HG03097 (cell line): Measurements from ENCODE around the gene AWAT2.
"Not testable (repeated sequence)": the region's sequence is repeated elsewhere in the genome, so short reads cannot be mapped to it uniquely, and the experiment has no call there.

Experiments
- ATAC-seq: cut with Tn5 transposase; IDR thresholded peaks from one replicate; pipeline ENCODE4 v1.9.1; 2021; ENCODE audit not compliant: unreplicated experiment, low FRiP score

AWAT2 gene

DNA sequence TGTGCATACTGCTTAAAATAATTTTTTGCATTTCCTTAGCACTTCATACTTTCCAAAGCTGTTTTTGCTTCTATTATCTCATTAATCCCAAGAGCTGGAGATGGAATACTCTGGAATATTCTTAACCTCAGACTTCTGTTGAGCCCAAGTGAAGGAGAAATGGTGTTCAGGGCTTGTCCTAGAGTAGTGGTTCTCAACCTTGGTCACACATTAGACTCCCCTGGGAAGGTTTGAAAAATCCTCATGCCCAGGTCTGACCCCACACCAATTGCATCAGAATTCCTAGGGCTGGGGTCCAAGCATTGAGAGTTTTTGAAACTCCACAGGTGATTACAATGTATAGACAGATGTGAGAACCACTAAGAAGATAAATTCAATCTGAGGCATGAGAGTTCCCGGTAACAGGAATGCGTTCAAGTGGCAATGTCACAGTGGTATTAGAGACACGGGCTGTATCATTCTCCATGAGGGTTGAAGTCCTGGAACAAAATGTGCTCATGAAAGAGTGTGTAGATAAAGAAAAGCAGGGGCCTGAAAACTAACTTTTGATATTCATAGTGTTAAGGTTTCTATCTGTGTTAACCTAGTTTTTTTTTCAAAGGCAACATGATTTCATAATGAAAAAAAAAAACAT lies 47.9 kb downstream of the AWAT2 start:
- ATAC-seq: no peak

DNA sequence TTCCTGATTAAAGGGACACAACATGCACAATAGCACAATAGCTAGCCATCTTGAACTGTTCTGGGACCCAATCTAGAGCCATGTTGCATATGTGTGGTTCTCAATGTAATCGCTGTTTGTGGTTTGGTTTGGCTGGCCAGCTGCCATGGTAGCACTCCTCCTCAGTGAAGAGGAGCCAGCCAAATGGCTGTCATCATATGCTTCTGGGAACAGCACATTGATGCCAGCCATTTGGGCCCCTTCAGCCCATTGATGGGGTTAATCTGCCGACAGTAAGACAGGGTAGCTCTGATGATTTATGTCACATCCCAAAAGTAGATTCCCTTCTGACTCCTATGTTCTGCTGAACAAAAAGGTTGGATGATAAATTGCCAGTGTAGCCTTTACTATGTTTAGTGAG lies 48.5 kb downstream of the AWAT2 start:
- no peak for ATAC-seq

DNA sequence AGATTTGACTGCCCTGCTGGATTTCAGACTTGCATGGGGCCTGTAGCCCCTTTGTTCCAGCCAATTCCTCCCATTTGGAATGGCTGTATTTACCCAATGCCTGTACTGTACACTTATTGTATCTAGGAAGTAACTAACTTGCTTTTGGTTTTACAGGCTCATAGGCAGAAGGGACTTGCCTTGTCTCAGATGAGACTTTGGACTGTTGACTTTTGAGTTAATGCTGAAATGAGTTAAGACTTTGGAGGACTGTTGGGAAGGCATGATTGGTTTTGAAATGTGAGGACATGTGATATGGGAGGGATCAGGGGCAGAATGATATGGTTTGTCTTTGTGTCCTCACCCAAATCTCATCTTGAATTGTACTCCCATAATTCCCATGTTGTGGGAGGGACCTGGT lies 51.4 kb downstream of the AWAT2 start:
- not testable (repeated sequence) for ATAC-seq

DNA sequence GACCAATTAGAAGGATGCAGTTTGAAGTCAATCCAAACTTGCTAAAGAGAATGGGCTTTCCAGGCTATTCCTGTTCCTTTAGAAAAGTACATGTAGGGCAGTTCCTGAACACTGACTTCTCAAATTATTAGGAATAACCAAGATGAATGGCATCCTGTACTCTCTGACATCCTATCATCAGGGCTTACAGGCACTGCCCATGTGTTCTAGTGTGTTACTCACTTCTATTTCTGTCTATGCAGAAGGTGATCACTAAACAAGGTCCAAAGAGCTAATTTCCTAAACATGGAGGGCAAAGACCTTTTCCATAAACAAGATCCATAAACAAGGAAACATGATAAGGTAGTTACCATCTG lies 53.6 kb downstream of the AWAT2 start:
- ATAC-seq: no peak

DNA sequence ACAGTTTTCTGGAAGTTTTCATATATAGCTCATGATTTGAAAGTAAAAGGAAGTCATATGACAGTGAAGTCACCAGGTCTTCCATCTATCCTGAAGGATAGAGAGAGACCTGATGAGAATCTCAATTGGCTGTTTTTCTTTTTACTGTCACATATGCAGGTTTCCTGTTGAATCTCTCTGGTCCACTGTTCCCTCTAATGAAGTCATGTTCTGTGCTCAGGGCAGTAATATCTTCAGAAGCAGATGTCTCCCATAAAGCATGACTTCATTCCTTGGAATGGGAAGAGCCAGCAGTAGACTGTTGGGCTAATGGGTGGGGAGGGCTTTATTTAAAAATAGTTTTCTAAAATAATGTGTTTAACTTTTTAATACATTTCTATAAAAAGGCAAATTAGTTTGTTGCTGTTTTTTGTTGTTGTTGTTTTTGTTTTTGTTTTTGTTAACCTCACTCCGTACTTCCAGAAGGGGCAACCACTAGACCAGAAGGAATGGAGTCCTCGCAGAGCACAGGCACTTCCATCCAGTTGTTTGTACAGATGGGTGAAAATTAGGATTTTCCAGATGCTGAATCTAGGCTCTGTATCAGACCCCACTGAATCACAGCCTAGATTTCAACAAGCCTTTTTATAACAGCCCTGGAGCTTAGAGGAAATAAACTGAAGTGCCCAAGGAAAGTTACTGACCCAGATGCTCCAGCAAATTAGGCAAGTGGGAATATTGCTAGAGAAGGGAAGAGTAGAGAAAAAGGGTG lies 54.2 kb downstream of the AWAT2 start:
- no peak for ATAC-seq

DNA sequence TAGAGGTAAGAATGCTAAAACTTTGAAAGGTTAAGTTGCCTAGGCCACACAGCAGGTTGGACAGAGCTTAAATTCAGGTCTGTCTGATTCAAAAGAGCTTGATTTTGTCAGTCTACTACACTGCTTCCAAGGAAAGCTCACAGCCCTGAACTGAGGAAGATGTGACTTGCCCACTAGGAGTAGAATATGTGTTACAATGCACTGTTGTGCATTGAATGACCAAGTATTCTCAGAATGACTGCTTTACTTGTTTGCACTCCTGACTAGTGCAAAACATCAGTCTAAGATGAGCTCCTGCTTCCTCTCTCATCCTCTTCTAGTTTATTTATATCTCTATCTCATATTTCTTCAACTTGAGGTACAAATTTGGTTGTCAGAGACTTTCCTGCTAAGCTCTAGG lies 56.2 kb downstream of the AWAT2 start:
- no peak for ATAC-seq

DNA sequence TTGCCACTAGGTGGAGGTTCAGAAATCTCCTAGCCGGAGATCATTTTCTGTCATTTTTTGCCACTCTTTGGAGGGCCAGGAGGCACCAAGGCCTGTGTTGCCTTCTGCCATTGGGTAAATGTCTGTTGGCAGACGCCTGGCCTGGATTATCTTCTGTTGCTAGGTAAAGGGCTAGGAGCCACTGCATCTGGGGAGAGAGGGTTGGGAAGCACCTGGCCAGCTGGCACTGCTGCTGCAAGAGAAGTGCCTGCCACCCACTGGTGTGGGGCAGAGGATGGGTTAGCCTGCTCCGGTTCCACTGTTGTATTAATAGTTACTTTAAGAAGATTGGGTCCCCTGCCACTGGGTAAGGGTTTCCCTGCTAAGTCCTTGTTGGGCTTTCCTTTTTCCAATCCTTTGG lies 58.1 kb downstream of the AWAT2 start:
- no peak for ATAC-seq
